Sigmoid colon (tissue), 4 donors: ENCODE data around the gene PTH.

Experiments used
- EP300 ChIP-seq, 4 donors: sonication (generic); formaldehyde crosslinking; IDR thresholded peaks; one replicate each; pipeline ENCODE4 v1.6.1; 2017; ENCODE audit warnings: antibody characterized with exemption in 4 of 4
- POLR2A ChIP-seq, 2 donors: fragments of 450-650 bp; IDR thresholded peaks; one replicate each; pipeline ENCODE4 v1.6.1; 2016; ENCODE audit warnings: antibody characterized with exemption in 2 of 2, mild to moderate bottlenecking in 2 of 2, moderate library complexity in 2 of 2
- POLR2AphosphoS5 ChIP-seq, 4 donors: sonication (generic); formaldehyde crosslinking; IDR thresholded peaks; one replicate each; pipeline ENCODE4 v1.6.1; 2017; ENCODE audit warnings: antibody characterized with exemption in 4 of 4
- TF ChIP-seq, protein P1 (sequence below), 4 experiments: fragments of 450-650 bp in 3 of 4; fragments of 200-600 bp in 1 of 4; IDR thresholded peaks; one replicate each; pipeline ENCODE4 v1.5.1; 2016 to 2019; ENCODE audit warnings: antibody characterized with exemption in 4 of 4, mild to moderate bottlenecking in 3 of 4, moderate library complexity in 2 of 4

GRCh38 chr11:13475091-13475490 lies 20.7 kb downstream of the PTH start:
- TF ChIP-seq POLR2AphosphoS5 (IDR thresholded peaks at IDR 0.05) (no peak), POLR2A (IDR thresholded peaks at IDR 0.05) (no peak), EP300 (IDR thresholded peaks at IDR 0.05) (no peak)
- TF ChIP-seq, protein P1, sequence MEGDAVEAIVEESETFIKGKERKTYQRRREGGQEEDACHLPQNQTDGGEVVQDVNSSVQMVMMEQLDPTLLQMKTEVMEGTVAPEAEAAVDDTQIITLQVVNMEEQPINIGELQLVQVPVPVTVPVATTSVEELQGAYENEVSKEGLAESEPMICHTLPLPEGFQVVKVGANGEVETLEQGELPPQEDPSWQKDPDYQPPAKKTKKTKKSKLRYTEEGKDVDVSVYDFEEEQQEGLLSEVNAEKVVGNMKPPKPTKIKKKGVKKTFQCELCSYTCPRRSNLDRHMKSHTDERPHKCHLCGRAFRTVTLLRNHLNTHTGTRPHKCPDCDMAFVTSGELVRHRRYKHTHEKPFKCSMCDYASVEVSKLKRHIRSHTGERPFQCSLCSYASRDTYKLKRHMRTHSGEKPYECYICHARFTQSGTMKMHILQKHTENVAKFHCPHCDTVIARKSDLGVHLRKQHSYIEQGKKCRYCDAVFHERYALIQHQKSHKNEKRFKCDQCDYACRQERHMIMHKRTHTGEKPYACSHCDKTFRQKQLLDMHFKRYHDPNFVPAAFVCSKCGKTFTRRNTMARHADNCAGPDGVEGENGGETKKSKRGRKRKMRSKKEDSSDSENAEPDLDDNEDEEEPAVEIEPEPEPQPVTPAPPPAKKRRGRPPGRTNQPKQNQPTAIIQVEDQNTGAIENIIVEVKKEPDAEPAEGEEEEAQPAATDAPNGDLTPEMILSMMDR (IDR thresholded peaks at IDR 0.05) = no peak
